Measurements from ENCODE around the gene ARHGAP10.
"Not testable (repeated sequence)": the region's sequence is repeated elsewhere in the genome, so short reads cannot be mapped to it uniquely, and the experiment has no call there.

Gene ARHGAP10

GRCh38 chr4:147772056-147772455 lies 40.2 kb downstream of the ARHGAP10 start:
- DNase-seq, result no peak

DNA sequence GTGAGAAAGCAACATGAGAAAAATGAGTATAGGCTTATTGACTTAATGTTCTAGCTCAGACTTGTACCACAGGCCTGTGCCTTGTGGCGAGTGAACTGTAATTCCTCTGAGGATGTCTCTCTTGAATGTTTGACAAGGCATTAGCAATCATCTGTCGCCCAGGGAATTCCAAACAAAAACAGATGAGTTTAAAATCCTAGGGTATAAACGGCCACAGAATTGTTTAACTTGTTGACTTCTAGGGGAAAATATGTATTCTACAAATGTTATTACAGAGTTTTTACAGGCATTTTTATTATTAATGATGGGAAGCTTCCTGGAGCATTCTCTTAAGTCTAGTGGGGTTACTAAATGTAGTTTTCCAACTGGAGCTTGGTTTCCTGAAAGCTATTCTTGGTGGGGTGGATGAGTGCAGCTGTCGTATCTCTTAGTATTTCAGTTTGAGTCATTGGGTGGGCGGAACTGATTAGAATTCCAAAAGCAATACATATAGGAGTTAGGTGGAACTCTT lies 40.6 kb downstream of the ARHGAP10 start:
- no peak for DNase-seq

GRCh38 chr4:147773261-147774184 lies 41.6 kb downstream of the ARHGAP10 start:
- no peak for DNase-seq

DNA sequence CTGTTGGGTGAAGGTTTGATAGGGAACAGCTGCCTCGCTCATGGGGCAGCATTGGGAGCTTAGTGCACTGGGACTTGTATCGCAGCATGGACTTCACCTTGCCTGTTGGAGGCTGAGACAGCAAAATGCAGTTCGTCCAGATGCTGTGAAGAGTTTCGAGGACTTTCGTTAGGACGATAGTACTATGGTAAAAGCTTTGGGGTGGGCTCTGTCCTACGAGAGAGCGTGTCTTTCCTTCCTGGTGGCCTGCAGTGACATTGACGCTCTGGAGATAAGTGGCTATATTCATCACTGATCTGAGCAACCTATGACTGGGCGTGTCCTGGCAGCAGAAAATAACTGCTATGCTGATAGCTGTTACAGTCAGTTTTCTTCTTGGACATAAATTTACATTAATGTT lies 44.8 kb downstream of the ARHGAP10 start:
- DNase-seq, result no peak

GRCh38 chr4:147777456-147778091 lies 45.7 kb downstream of the ARHGAP10 start:
- no peak for DNase-seq

DNA sequence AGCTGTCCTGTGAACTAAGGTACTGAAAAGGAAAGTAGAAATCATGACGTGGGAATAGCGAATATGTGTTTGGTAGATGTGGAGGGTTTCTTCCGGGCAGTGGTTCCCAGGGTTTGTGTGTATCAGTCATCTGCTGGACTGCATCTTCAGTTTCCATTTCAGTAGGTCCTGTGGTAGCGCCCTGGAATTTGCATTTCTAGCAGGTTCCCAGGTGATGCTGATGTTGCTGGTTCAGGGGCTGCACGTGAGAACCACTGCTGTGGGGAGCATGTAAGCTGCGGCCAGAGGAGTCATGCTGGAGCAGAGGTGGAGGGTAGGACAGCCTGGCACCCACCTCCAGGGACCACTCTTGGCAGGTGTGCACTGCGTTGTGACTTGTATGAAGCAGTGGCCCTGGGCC lies 47.1 kb downstream of the ARHGAP10 start:
- DNase-seq, result no peak

- DNase-seq, result no peak
Measured at GRCh38 chr4:147779451-147779850, 47.6 kb downstream of the ARHGAP10 start.

DNA sequence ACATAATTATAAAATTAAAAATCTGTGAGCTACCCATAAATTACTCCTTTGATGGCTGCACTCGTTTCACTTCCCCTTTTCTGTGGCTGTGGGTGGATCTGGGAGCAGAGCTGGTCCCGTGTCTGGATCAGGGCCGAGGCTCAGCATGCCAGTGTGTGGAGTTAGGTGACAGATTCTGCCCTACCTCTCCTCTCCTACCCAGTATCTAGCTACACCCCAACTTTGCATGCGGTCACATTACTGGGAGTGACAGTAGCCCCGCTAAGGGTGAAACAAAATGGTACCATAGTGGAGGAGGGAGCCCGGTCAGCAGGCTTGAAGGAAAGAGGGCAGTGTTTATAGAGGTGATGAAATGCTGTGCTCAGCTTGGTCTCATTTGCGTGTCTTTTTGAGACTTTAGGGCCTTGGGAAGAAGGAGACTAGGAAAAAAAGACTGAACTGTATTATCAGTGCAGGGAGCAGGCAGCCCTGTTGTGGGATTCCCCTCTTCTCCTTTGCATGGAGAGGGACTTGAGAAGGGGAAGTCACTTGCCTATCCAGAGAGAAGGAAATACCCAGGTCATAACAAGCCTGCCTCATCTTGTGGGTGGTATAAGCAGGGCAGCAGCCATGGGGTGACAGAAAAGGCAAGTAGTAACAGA lies 48.4 kb downstream of the ARHGAP10 start:
- no peak for DNase-seq

GRCh38 chr4:147782087-147782781 lies 50.3 kb downstream of the ARHGAP10 start:
- no peak for DNase-seq

DNA sequence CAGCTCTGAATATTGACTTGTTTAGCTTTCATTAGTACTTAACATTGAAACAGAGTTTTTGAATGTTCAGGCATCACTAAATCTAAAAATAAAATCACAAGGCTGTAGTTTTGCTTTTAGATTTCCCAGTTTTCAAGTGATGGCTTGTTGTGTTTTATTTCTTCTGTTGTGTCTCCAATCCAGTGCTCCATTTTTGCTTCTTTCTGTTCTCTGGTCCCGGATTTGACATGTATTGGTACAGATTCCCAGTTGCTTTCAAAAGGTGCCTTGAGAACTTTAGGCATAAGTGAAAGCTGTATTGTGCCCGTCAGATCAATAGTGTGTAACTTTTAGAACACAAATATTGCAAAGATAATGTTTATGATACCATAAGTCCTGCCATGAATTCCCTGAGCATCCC lies 53.2 kb downstream of the ARHGAP10 start:
- no peak for DNase-seq

- no peak for DNase-seq
Measured at GRCh38 chr4:147786031-147786430, 54.1 kb downstream of the ARHGAP10 start.

GRCh38 chr4:147786531-147786930 lies 54.6 kb downstream of the ARHGAP10 start:
- no peak for DNase-seq

DNA sequence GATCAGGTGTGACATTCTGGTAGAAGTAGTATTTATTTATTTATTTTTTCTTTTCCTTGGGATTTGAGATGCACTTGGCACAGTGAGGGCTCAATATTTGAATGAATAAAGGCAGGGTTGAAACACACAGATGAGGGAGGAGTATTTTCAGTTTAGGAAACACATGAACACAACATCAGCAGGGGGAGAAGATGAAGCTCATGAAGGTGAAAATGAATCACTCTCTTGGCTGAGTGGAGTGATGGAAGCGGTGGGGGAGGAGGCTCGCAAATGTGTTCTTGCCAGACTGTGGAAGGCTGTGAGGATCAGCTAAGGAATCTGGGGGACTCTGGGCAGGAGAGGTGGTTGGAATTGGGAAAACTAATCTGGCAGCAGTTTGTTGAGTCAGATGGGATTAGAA lies 55.3 kb downstream of the ARHGAP10 start:
- no peak for DNase-seq

- DNase-seq, result no peak
Measured at GRCh38 chr4:147788791-147789190, 56.9 kb downstream of the ARHGAP10 start.

DNA sequence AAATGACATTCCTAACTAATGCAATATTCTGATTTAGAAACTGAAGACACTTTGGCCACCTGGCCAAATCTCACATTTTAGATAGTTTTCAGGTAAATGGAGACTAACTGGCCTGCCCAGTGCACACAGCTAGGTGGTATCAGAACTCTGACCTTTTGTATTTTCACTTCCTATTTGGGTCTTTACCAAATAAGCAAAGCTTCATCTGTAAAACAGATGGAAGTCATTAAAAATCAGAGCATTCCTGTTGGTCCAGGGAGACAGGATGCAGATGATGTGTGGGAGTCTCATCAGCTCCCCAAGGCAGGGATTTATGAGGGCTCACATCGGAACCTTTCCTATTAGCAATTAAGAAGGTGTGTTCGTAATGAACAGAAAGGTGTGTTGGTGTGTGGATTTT lies 57.7 kb downstream of the ARHGAP10 start:
- DNase-seq, result no peak

DNA sequence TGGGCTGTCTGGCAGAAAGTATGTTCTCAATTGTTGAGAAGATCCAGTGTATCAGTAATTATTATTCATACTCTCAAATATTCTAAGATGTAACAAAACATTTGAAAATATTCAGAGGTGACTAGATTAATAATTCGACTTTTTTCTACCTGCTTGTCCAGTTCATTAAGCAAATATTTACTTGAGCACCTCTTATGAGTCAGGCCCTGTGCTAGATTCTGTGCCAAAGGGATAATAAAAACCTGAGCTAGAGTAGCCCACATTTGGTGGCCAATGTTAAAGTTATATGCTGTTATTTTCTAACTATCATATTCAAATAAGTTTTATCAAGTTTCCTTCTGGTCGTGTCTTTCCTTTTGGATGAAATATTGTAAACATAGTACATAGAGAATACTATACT lies 58.5 kb downstream of the ARHGAP10 start:
- DNase-seq, result no peak

- DNase-seq, result no peak
Measured at GRCh38 chr4:147791341-147791740, 59.5 kb downstream of the ARHGAP10 start.

- DNase-seq, result no peak
Measured at GRCh38 chr4:147791865-147792264, 60.0 kb downstream of the ARHGAP10 start.

DNA sequence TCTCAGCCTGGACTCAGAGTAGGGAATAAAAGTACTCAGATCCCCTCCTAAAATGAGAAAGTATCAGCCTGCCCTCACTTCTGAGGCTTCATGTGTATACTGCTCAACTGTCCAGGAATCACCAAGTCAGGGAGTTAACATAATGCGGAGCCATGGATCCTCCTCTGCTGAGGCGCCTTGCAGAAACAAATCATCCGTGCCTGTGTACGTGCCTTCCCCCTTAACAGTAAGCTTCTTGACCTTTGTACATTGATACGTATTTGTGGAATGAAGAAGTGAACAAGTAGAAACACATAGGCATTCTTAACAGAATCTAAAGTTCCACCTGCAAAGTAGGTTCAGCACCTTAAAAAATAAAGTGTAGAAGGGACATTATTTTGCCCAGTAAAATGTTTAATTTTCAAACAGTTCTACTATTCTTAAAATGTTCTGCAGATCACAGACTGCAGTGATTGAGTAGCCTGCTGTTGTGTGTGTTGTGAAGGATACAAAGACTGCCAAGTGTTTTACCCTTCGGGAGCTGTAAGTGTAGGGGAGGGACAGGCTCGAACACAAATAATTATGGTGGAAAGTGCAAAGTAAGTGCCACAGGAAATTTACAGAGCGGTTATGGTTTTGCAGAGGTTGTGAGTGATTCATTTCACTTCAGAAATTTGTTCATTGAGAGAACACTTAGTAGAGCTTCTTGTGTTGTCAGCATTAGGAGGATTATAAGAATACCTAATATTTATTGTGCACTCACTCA lies 61.9 kb downstream of the ARHGAP10 start:
- peak; percentile 24 for DNase-seq

- no peak for DNase-seq
Measured at GRCh38 chr4:147794314-147794680, 62.4 kb downstream of the ARHGAP10 start.

DNA sequence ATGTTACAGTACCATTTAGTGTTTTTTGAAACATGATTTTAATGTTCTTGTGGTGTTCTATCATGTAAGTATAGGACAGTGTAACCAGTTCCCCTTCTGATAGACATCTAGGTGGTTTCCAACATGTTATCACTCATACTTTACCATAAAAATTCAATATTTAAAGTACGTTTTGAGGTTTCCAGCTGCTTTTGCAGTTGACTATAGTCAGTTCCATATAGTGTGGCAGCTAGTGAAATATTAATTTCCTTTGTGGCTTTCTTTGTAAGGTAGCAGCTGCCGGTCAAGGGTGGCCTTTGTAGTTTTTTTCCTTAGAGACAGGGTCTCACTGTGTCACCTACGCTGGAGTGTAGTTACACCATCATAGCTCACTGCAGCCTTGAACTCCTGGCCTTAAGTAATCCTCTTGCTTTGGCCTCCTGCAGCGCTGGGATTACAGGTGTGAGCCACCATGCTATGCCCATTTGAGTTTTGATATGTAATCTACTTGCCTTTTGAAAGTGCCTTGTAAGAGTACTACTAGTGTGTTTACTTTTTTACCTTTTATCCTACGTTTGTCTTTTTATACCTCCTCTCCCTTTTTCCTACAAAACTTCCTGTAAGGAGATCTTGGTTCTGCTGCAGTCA lies 63.0 kb downstream of the ARHGAP10 start:
- no peak for DNase-seq

DNA sequence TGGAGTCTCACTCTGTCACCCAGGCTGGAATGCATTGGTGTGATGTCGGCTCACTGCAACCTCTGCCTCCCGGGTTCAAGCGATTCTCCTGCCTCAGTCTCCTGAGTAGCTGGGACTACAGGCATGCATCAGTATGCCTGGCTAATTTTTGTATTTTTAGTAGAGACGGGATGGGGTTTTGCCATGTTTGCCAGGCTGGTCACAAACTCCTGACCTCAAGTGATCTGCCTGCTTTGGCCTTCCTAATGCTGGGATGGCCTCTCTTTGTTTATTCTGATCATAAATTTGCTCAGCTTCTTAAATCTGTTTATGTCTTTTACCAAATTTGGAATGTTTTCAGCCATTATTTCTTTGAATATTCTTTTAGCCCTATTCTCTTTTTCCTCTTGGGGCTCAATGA lies 67.2 kb downstream of the ARHGAP10 start:
- DNase-seq, result not testable (repeated sequence)
